ENCODE data around the gene LRRC17. TPM values are rescaled to one million over a fixed set of nuclear protein-coding genes. Genes with fewer than 3 reads are reported as not detected.
A peak's percentile ranks its signal among the peaks of the same experiment; 100 is the strongest.

LRRC17 gene
- total RNA-seq, 1 donor from 2014 or later: 2.3 TPM

- no peak for DNase-seq
- Histone ChIP-seq H3K36me3 (no peaks in the 10 kb centered on the region), H3K4me1 (peaks cover 33% of the 10 kb centered on the region), H3K27me3 (ENCODE audit: low read depth) (no peaks in the 10 kb centered on the region), H3K9me3 (replicated peaks) (no peaks in the 10 kb centered on the region), H3K27ac (replicated peaks) (peak overlapping the region; percentile 74), H3K4me3 (no peak overlapping the region)
- TF ChIP-seq CTCF (IDR thresholded peaks at IDR 0.05; ENCODE audit: borderline replicate concordance): no peak
- intact Hi-C loops (cut with micrococcal nuclease): no loop called here
Observed at GRCh38 chr7:102935450-102936115, 22.8 kb downstream of the LRRC17 start.

- peaks cover 47% of the 10 kb centered on the region for H3K4me1 ChIP-seq
Observed at GRCh38 chr7:102938679-102939078, 25.9 kb downstream of the LRRC17 start.

GRCh38 chr7:102942181-102942866, 29.5 kb downstream of the LRRC17 start:
- no peaks in the 10 kb centered on the region for H3K36me3 ChIP-seq
- no peak for TF ChIP-seq CTCF (IDR thresholded peaks at IDR 0.05; ENCODE audit: borderline replicate concordance)
- no peak for DNase-seq
- no peak overlapping the region for H3K4me3 ChIP-seq
- H3K4me1 ChIP-seq: peaks cover 35% of the 10 kb centered on the region
- peak overlapping the region; percentile 44 for H3K27ac ChIP-seq (replicated peaks)
- intact Hi-C loops (cut with micrococcal nuclease): no loop called here
- H3K27me3 ChIP-seq (ENCODE audit: low read depth): no peaks in the 10 kb centered on the region
- no peaks in the 10 kb centered on the region for H3K9me3 ChIP-seq (replicated peaks)

More at GRCh38 chr7:102938679-102939078, 25.9 kb downstream of the LRRC17 start:
- no peak for DNase-seq
- no peaks in the 10 kb centered on the region for H3K9me3 ChIP-seq (replicated peaks)
- intact Hi-C loops (cut with micrococcal nuclease): no loop called here
- H3K27ac ChIP-seq (replicated peaks): peak overlapping the region; percentile 78
- H3K36me3 ChIP-seq: no peaks in the 10 kb centered on the region
- TF ChIP-seq CTCF (IDR thresholded peaks at IDR 0.05; ENCODE audit: borderline replicate concordance): no peak
- no peak overlapping the region for H3K4me3 ChIP-seq
- no peaks in the 10 kb centered on the region for H3K27me3 ChIP-seq (ENCODE audit: low read depth)

GRCh38 chr7:102942868-102943267, 30.1 kb downstream of the LRRC17 start:
- H3K27me3 ChIP-seq (ENCODE audit: low read depth): no peaks in the 10 kb centered on the region
- H3K27ac ChIP-seq (replicated peaks): peak overlapping the region; percentile 44
- H3K36me3 ChIP-seq: no peaks in the 10 kb centered on the region
- H3K4me3 ChIP-seq: no peak overlapping the region
- intact Hi-C loops (cut with micrococcal nuclease): no loop called here
- no peak for TF ChIP-seq CTCF (IDR thresholded peaks at IDR 0.05; ENCODE audit: borderline replicate concordance)
- DNase-seq: no peak
- H3K9me3 ChIP-seq (replicated peaks): no peaks in the 10 kb centered on the region
- peaks cover 32% of the 10 kb centered on the region for H3K4me1 ChIP-seq

- no peak for DNase-seq
- no peaks in the 10 kb centered on the region for H3K27me3 ChIP-seq (ENCODE audit: low read depth)
- H3K27ac ChIP-seq (replicated peaks): peak overlapping the region; percentile 44
- H3K4me1 ChIP-seq: peaks cover 25% of the 10 kb centered on the region
- no peaks in the 10 kb centered on the region for H3K36me3 ChIP-seq
- intact Hi-C loops (cut with micrococcal nuclease): no loop called here
- H3K4me3 ChIP-seq: no peak overlapping the region
- no peaks in the 10 kb centered on the region for H3K9me3 ChIP-seq (replicated peaks)
- no peak for TF ChIP-seq CTCF (IDR thresholded peaks at IDR 0.05; ENCODE audit: borderline replicate concordance)
Observed at GRCh38 chr7:102943423-102944169, 30.8 kb downstream of the LRRC17 start.
